Measurements from ENCODE around the gene RANBP1. TPM values are rescaled to one million over a fixed set of nuclear protein-coding genes. Genes with fewer than 3 reads are reported as not detected.

Gene RANBP1
- total RNA-seq, 1 experiment from 2014 or later: 522 TPM

DNA sequence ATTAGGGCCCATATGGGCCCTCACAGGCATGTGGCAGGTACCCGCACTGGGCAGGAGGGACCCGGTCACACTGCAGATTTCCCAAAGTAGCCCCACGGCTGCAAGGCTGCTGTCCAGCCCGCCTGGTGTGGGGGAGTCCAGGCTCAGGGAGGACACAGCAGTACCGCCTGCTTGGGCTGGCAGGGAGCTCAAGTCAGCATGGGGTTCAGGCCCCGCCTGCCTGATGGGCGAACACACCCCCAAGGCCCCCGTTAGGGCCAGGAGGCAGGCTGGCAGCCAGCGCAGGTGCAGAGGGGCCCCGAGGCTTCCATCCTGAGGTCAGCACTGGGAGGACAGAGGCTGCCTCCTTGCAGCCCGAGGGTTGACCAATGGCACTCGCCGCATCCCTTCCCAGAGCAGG lies 21.2 kb downstream of the RANBP1 start:
- Histone ChIP-seq H3K9me3 (ENCODE audit: control insufficient read depth, low read depth, low read length) (no peaks in the 10 kb centered on the region), H3K23me2 (ENCODE audit: insufficient read length, low read depth, low read length, poor library complexity, severe bottlenecking) (peaks cover 2% of the 10 kb centered on the region), H2BK15ac (ENCODE audit: low read depth, low read length) (no peak overlapping the region), H2BK20ac (ENCODE audit: low read depth, low read length, poor library complexity, severe bottlenecking) (no peak overlapping the region), H3K9ac (ENCODE audit: extremely low read depth, insufficient read length, low read length) (no peak overlapping the region), H3K27ac (ENCODE audit: insufficient read length, low read depth, low read length) (no peak overlapping the region), H3K23ac (ENCODE audit: insufficient read length, low read depth, low read length) (no peak overlapping the region), H2AK5ac (ENCODE audit: insufficient read length, low read length) (no peak overlapping the region), H3K4me2 (ENCODE audit: insufficient read depth, insufficient read length, low read length) (no peak overlapping the region), H4K91ac (ENCODE audit: insufficient read length, low read depth, low read length) (no peak overlapping the region), H2BK12ac (ENCODE audit: insufficient read length, low read depth, low read length) (no peak overlapping the region), H4K5ac (ENCODE audit: insufficient read length, low read depth, low read length) (no peak overlapping the region), H3T11ph (ENCODE audit: low read length) (no peak overlapping the region), H3K56ac (ENCODE audit: insufficient read length, low read depth, low read length) (no peak overlapping the region), H2BK5ac (ENCODE audit: insufficient read length, low read length) (no peak overlapping the region), H4K20me1 (ENCODE audit: control insufficient read depth, insufficient read depth, insufficient read length) (peaks cover 3% of the 10 kb centered on the region), H2AFZ (ENCODE audit: low read length) (no peak overlapping the region), H4K8ac (replicated peaks; ENCODE audit: insufficient read length, low read depth, low read length) (no peak overlapping the region), H2BK120ac (ENCODE audit: low read depth, low read length, poor library complexity, severe bottlenecking) (no peak overlapping the region), H3K4ac (ENCODE audit: low read depth, low read length) (no peak overlapping the region), H3K27me3 (ENCODE audit: insufficient read depth, low read length) (no peaks in the 10 kb centered on the region), H3K4me1 (ENCODE audit: insufficient read depth, low read length) (no peaks in the 10 kb centered on the region), H3K79me1 (ENCODE audit: insufficient read depth, low read depth, low read length, poor library complexity, severe bottlenecking) (no peaks in the 10 kb centered on the region), H3K14ac (ENCODE audit: insufficient read depth, low read length) (no peak overlapping the region; the same call in 1 of the 2 replicates), H3K18ac (ENCODE audit: insufficient read length, low read depth, low read length) (no peak overlapping the region), H3K79me2 (ENCODE audit: insufficient read depth, low read length) (no peaks in the 10 kb centered on the region; the same call in 1 of the 2 replicates)
- Mint-ChIP-seq H3K9me3 (no peaks in the 10 kb centered on the region), H3K36me3 (ENCODE audit: insufficient read depth in 1 of 3, low read depth in 3 of 3) (no peaks in the 10 kb centered on the region; a peak in 2 of 7 replicates), H3K4me3 (no peak overlapping the region), H3K27ac (no peak overlapping the region), H3K4me1 (peaks cover 2 to 3% of the 10 kb centered on the region in 2 experiments; a peak in 1 of 4 replicates), H3K27me3 (ENCODE audit: low read depth) (no peaks in the 10 kb centered on the region)
- TF ChIP-seq, protein P1, sequence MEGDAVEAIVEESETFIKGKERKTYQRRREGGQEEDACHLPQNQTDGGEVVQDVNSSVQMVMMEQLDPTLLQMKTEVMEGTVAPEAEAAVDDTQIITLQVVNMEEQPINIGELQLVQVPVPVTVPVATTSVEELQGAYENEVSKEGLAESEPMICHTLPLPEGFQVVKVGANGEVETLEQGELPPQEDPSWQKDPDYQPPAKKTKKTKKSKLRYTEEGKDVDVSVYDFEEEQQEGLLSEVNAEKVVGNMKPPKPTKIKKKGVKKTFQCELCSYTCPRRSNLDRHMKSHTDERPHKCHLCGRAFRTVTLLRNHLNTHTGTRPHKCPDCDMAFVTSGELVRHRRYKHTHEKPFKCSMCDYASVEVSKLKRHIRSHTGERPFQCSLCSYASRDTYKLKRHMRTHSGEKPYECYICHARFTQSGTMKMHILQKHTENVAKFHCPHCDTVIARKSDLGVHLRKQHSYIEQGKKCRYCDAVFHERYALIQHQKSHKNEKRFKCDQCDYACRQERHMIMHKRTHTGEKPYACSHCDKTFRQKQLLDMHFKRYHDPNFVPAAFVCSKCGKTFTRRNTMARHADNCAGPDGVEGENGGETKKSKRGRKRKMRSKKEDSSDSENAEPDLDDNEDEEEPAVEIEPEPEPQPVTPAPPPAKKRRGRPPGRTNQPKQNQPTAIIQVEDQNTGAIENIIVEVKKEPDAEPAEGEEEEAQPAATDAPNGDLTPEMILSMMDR (conservative IDR thresholded peaks at IDR 0.05): no peak
- no peak for DNase-seq
- WGBS (ENCODE audit: extremely low coverage, insufficient read length, low lambda C conversion rate): no CpG with 5 or more reads among the region's 13 CpGs

Measured in H9 (cell line).